Ishikawa (cell line): ENCODE results near the gene DGKZ.

Source experiments
- CEBPB ChIP-seq: IDR thresholded peaks from 2 replicates; pipeline ENCODE4 v1.6.1; 2012
- CREB1 ChIP-seq: IDR thresholded peaks from 2 replicates; pipeline ENCODE4 v1.6.1; 2012; ENCODE audit warnings: low read depth
- EGR1 ChIP-seq: IDR thresholded peaks from 2 replicates; pipeline ENCODE4 v1.6.1; 2012
- EP300 ChIP-seq: IDR thresholded peaks from 2 replicates; pipeline ENCODE4 v1.6.1; 2012; ENCODE audit warnings: borderline replicate concordance
- FOXM1 ChIP-seq: IDR thresholded peaks from 2 replicates; pipeline ENCODE4 v1.6.1; 2012; ENCODE audit warnings: low read depth, borderline replicate concordance
- MAX ChIP-seq: IDR thresholded peaks from 2 replicates; pipeline ENCODE4 v1.6.1; 2012
- NFIC ChIP-seq: IDR thresholded peaks from 2 replicates; pipeline ENCODE4 v1.6.1; 2012
- RAD21 ChIP-seq: IDR thresholded peaks from 2 replicates; pipeline ENCODE4 v1.6.1; 2012; ENCODE audit warnings: low read depth
- REST ChIP-seq: IDR thresholded peaks from 2 replicates; pipeline ENCODE4 v1.6.1; 2012; ENCODE audit warnings: low read depth, mild to moderate bottlenecking
- TAF1 ChIP-seq: IDR thresholded peaks from 2 replicates; pipeline ENCODE4 v1.6.1; 2012; ENCODE audit warnings: low read depth, mild to moderate bottlenecking
- TEAD4 ChIP-seq: IDR thresholded peaks from 2 replicates; pipeline ENCODE4 v1.6.1; 2012
- USF1 ChIP-seq: IDR thresholded peaks from 2 replicates; pipeline ENCODE4 v1.6.1; 2012
- YY1 ChIP-seq: IDR thresholded peaks from 2 replicates; pipeline ENCODE4 v1.6.1; 2012; ENCODE audit warnings: low read depth
- ZBTB7A ChIP-seq: IDR thresholded peaks from 2 replicates; pipeline ENCODE4 v1.6.1; 2012; ENCODE audit warnings: low read depth

The DGKZ gene

GRCh38 chr11:46346886-46347636, at the start of gene DGKZ:
Gene DGKZ, plus strand, starts transcription at chr11:46347463. Its CDS starts 197 bp downstream, at chr11:46347660.
- TF ChIP-seq YY1 (0 out of 2 replicates have a peak, but pooled peaks have one; percentile 6), TEAD4 (no peak), REST (no peak), RAD21 (peak; percentile 55; the same call in 1 of the 2 replicates)

GRCh38 chr11:46298699-46299433, 48.4 kb upstream of the DGKZ start:
- TF ChIP-seq EP300 (no peak), NFIC (no peak), CREB1 (no peak), YY1 (no peak), USF1 (no peak), RAD21 (no peak), ZBTB7A (no peak), REST (no peak), TAF1 (no peak), CEBPB (no peak), FOXM1 (no peak)

GRCh38 chr11:46299451-46299961, 47.8 kb upstream of the DGKZ start:
- TF ChIP-seq NFIC (no peak), MAX (no peak), RAD21 (0 out of 2 replicates have a peak, but pooled peaks have one; percentile 16), USF1 (no peak), EGR1 (no peak), CEBPB (no peak), TAF1 (no peak), EP300 (no peak)

- TF ChIP-seq USF1 (no peak), RAD21 (no peak), FOXM1 (no peak), TEAD4 (no peak), REST (no peak), TAF1 (no peak), CEBPB (no peak)
Observed at GRCh38 chr11:46300270-46300669, 47.0 kb upstream of the DGKZ start.
